ENCODE measurements around the gene SORD. TPM values are rescaled to one million over a fixed set of nuclear protein-coding genes. Genes with fewer than 3 reads are reported as not detected.

Gene SORD
- polyA plus RNA-seq, 6 donors from 2014 or later, result 16.2 to 21.3 (median 19.0) TPM

DNA sequence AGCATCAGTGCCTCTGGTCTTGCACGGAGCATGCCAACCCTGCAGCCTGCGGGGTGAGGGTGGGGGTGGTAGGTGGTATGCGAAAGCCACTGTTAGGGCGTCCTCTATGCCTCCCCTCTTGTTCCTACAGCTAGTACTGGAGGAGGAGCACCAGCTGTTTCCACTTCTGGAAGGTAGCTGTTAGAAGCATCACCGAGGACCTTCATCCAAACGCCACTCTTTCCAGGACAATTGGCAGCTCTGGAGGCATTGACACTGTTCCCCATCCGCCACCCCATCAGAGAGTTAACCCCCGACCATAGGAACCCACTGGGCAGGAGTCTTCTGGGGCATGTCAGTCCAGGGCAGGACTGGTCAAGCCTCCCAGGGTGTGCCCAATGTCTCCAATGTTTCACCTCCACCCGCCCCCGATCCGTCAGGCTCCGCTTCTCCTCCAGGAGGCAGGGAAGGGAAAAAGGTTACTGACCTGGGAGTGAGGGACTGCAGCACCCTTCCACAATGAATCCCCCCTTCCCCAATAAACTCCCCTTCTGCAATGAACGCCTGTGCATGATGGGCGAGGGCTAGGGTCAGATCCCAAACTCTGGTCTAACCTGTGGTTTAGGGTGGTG, 90.5 kb downstream of the SORD start:
- Mint-ChIP-seq H3K4me1 (peaks cover 48 to 69% (median 63%) of the 10 kb centered on the region in 3 donors), H3K27me3 (peaks cover 81 to 92% (median 90%) of the 10 kb centered on the region in 3 donors), H3K36me3 (peaks cover 0 to 8% of the 10 kb centered on the region in 2 donors), H3K4me3 (peak overlapping the region; percentile 25 to 90 (median 80)), H3K27ac (peak overlapping the region in 2 of 6 donors; percentile 53 to 68), H3K9me3 (peaks cover 0 to 3% (median 0%) of the 10 kb centered on the region in 7 donors)
- ATAC-seq (ENCODE audit: low read depth in 2 of 2) (no peak), DNase-seq (no peak)

DNA sequence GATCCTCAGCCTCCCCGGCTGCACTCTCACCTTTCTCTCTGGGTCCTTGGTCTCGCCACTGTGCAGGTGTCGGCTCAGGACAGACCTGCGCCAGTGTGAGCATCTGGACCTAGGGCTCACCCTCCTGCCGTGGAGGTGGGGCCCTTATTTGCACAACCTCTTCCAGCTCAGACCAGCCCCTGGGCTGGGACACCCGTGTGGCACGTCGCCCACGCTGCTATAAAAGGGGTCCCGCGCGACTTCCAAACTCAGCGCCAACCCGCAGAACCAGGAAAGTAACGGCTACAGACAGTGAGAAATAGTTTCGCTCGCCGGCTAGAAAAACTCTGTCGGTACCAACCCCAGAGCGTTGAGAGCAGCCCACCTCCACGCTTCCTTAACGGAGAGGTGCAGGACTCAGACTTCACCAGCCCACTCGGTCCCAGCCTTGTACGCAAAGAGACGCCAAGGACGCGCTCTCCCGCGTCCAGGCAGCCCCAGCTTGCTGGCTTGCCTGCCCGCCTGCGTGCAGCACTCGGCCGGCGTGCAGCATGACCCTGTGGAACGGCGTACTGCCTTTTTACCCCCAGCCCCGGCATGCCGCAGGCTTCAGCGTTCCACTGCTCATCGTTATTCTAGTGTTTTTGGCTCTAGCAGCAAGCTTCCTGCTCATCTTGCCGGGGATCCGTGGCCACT, 91.2 kb downstream of the SORD start, which contains the start of the genes DUOX2 and DUOXA2:
DUOX2 (minus strand) TSS at position 97 of the 675 bp plus-strand sequence. CDS start 761 bp downstream, outside the sequence.
DUOXA2 (plus strand) TSS at position 251 of the 675 bp plus-strand sequence; CDS start at position 531, 280 bp downstream.
- peak within 1 kb of the TSS; percentile 66 to 90 (median 80) for H3K4me3 Mint-ChIP-seq

DNA sequence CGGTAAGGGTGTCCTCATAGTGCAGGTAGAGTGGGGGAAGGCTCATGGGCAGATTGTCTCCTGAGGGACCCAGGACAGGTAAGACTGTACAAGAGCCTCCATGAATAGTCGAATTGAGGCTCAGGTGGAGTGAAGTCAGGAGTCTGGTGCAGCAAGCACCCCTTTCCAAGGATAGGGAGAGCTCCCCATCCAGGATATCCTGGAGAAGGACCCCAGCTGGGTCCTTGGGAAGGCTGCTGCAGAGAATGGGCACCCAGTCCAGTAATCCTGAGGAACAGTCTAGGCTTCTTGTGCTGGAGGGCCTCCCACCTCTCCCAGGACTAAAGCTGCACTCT, 91.7 kb downstream of the SORD start:
- ATAC-seq (ENCODE audit: low read depth in 2 of 2) (no peak), DNase-seq (no peak)
- Mint-ChIP-seq H3K27ac (peak overlapping the region in 1 of 6 donors; percentile 59), H3K27me3 (peaks cover 74 to 92% (median 85%) of the 10 kb centered on the region in 3 donors), H3K9me3 (peaks cover 0 to 3% (median 0%) of the 10 kb centered on the region in 7 donors), H3K36me3 (peaks cover 0 to 8% of the 10 kb centered on the region in 2 donors), H3K4me3 (peak overlapping the region in 7 of 8 donors; percentile 25 to 90 (median 80)), H3K4me1 (peaks cover 48 to 69% (median 63%) of the 10 kb centered on the region in 3 donors)

More for the DNA sequence above, 91.2 kb downstream of the SORD start, which contains the start of the genes DUOX2 and DUOXA2:
- peaks cover 0 to 3% (median 0%) of the 10 kb centered on the region in 7 donors for H3K9me3 Mint-ChIP-seq
- DNase-seq, result no peak
- ATAC-seq (ENCODE audit: low read depth in 2 of 2), result no peak
- peaks cover 0 to 8% of the 10 kb centered on the region in 2 donors for H3K36me3 Mint-ChIP-seq
- peaks cover 48 to 69% (median 63%) of the 10 kb centered on the region in 3 donors for H3K4me1 Mint-ChIP-seq
- peaks cover 75 to 92% (median 85%) of the 10 kb centered on the region in 3 donors for H3K27me3 Mint-ChIP-seq
- peak within 1 kb of the TSS in 5 of 6 donors; percentile 53 to 79 (median 68) for H3K27ac Mint-ChIP-seq

DNA sequence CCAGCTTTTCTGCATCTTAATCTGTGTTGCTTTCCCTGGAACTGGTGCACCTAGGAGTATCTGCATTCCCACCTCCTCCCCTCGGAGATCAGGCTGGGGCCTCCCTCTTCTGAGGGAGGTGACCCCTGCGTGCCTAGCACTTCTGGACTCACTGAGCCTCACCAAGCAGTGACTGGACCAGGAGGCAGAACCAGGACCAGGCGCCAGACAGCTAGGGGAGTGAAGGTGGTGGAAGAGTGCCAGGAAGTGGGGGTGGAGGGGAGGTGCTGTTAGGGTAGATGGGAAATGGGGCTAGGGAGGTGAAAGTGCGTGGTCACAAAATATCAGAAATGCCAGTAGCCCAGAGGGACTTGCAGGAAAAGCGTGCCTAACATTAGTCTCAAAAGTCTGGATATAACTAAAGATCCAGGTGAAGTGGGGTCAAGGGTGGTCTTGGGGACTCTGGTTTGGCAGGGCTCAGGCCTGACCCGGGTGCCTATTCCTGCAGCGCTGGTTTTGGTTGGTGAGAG, 92.4 kb downstream of the SORD start:
- H3K9me3 Mint-ChIP-seq, result peaks cover 0 to 3% (median 0%) of the 10 kb centered on the region in 7 donors

DNA sequence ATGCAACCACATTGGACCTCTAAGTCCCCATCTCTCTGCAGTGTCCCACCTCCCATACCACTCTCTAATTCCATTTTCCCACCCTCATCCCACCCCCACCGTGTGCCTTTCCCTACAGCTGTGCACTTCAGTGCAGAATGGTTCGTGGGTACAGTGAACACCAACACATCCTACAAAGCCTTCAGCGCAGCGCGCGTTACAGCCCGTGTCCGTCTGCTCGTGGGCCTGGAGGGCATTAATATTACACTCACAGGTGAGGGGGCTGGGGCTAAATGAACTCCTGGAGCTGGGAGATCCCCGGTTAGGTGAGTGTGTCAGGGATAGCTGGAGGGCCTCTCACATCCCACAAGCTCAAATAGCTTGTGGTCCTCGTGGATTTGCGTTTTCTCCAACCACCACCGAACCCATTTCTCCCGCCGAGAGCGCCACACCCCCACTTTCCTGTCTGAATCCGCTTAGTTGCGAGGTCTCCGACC, 93.0 kb downstream of the SORD start:
- Mint-ChIP-seq H3K27me3 (peaks cover 75 to 91% (median 87%) of the 10 kb centered on the region in 3 donors), H3K4me1 (peaks cover 44 to 63% (median 63%) of the 10 kb centered on the region in 3 donors)

More for the DNA sequence above, 92.4 kb downstream of the SORD start:
- DNase-seq (no peak), ATAC-seq (ENCODE audit: low read depth in 2 of 2) (no peak)
- peaks cover 0 to 8% of the 10 kb centered on the region in 2 donors for H3K36me3 Mint-ChIP-seq
- no peak overlapping the region for H3K27ac Mint-ChIP-seq
- H3K27me3 Mint-ChIP-seq, result peaks cover 74 to 91% (median 85%) of the 10 kb centered on the region in 3 donors
- H3K4me1 Mint-ChIP-seq, result peaks cover 45 to 66% (median 63%) of the 10 kb centered on the region in 3 donors
- H3K4me3 Mint-ChIP-seq, result peak overlapping the region in 5 of 8 donors; percentile 9 to 73 (median 70)

DNA sequence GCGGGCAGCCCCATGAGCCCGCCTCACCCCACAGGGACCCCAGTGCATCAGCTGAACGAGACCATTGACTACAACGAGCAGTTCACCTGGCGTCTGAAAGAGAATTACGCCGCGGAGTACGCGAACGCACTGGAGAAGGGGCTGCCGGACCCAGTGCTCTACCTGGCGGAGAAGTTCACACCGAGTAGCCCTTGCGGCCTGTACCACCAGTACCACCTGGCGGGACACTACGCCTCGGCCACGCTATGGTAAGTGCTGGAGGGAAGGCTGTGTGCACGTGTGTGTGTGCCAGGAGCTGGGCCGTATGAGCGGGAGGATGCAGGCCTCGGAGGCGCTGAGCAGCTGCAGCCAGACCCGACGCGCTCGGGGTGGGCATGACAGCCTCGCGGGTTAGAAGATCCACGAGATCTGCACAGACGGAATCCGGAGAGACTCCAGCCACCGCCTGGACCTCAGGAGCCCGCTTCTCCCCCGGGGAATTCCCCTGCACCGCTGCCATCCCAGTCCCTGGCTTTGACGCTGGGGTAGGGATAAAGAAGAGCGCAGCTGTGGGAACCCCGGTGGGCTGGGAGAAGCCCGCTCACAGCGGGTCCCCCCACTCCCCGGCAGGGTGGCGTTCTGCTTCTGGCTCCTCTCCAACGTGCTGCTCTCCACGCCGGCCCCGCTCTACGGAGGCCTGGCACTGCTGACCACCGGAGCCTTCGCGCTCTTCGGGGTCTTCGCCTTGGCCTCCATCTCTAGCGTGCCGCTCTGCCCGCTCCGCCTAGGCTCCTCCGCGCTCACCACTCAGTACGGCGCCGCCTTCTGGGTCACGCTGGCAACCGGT, 93.7 kb downstream of the SORD start:
- Mint-ChIP-seq H3K4me3 (peak overlapping the region; percentile 26 to 94 (median 88)), H3K27me3 (peaks cover 78 to 95% (median 93%) of the 10 kb centered on the region in 3 donors), H3K27ac (peak overlapping the region in 2 of 6 donors; percentile 20 to 33), H3K4me1 (peaks cover 44 to 63% (median 62%) of the 10 kb centered on the region in 3 donors), H3K9me3 (peaks cover 0 to 3% (median 0%) of the 10 kb centered on the region in 7 donors), H3K36me3 (peaks cover 0 to 8% of the 10 kb centered on the region in 2 donors)
- ATAC-seq (ENCODE audit: low read depth in 2 of 2), result peak in 1 of 2 donors; percentile 8
- no peak for DNase-seq

More for the DNA sequence above, 93.0 kb downstream of the SORD start:
- DNase-seq (no peak), ATAC-seq (ENCODE audit: low read depth in 2 of 2) (no peak)
- H3K9me3 Mint-ChIP-seq, result peaks cover 0 to 3% (median 0%) of the 10 kb centered on the region in 7 donors
- H3K4me3 Mint-ChIP-seq, result peak overlapping the region in 7 of 8 donors; percentile 26 to 86 (median 76)
- peaks cover 0 to 8% of the 10 kb centered on the region in 2 donors for H3K36me3 Mint-ChIP-seq
- H3K27ac Mint-ChIP-seq, result peak overlapping the region in 1 of 6 donors; percentile 33

DNA sequence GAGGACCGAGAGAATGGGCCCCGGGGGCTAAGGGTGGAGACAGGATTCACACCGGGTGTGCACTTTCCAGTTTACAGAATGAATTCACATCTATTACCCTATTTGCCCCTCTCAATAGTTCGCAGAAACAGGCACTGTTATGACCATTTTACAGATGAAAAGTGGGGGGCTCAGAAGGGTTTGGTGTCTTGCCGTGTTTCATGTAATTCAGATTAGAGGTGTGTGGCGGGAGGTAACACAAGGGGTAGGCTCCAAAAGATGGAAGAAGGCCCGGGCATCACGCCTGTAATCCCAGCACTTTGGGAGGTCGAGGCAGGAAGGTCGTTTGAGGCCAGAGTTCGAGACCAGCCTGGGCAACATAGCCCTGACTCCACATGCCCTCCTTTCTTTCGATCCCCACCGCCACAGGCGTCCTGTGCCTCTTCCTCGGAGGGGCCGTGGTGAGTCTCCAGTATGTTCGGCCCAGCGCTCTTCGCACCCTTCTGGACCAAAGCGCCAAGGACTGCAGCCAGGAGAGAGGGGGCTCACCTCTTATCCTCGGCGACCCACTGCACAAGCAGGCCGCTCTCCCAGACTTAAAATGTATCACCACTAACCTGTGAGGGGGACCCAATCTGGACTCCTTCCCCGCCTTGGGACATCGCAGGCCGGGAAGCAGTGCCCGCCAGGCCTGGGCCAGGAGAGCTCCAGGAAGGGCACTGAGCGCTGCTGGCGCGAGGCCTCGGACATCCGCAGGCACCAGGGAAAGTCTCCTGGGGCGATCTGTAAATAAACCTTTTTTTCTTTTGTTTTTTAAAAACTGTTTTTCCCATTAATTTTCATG, 94.5 kb downstream of the SORD start:
- no peak for DNase-seq
- peak; percentile 11 to 12 for ATAC-seq (ENCODE audit: low read depth in 2 of 2)
- peaks cover 0 to 8% of the 10 kb centered on the region in 2 donors for H3K36me3 Mint-ChIP-seq
- peak overlapping the region in 1 of 6 donors; percentile 83 for H3K27ac Mint-ChIP-seq
- peaks cover 73 to 91% (median 89%) of the 10 kb centered on the region in 3 donors for H3K27me3 Mint-ChIP-seq
- H3K9me3 Mint-ChIP-seq, result peaks cover 0 to 3% (median 0%) of the 10 kb centered on the region in 7 donors
- H3K4me3 Mint-ChIP-seq, result peak overlapping the region; percentile 61 to 94 (median 88)
- H3K4me1 Mint-ChIP-seq, result peaks cover 37 to 55% (median 54%) of the 10 kb centered on the region in 3 donors

DNA sequence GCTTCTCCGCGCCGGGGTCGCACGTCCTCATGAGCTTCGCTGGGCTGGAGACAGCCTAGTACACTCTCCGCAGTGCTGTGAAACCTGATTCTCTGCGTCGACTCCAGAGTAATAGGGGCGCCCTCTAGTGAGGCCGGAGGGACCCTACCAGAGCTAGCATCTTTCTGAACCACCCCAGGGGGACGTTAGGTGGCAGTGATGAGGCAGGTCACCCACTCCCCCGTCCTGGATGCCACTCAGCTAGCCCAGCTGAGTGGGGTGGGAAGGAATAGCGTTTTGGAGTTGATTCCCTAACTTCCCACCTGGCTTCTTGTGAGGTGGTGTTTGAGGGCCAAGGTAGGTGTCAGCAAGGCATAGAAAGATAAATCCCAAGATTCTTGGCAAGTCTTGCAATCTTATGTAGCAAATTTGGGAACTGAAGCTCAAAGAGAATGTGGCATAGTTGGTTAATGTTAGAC, 95.2 kb downstream of the SORD start:
- Mint-ChIP-seq H3K4me1 (peaks cover 33 to 48% (median 48%) of the 10 kb centered on the region in 3 donors), H3K4me3 (peak overlapping the region; percentile 61 to 94 (median 88)), H3K36me3 (peaks cover 0 to 8% of the 10 kb centered on the region in 2 donors), H3K27me3 (peaks cover 71 to 91% (median 90%) of the 10 kb centered on the region in 3 donors), H3K27ac (peak overlapping the region in 2 of 6 donors; percentile 65 to 83), H3K9me3 (peaks cover 0 to 3% (median 0%) of the 10 kb centered on the region in 7 donors)
- ATAC-seq (ENCODE audit: low read depth in 2 of 2) (peak; percentile 94), DNase-seq (peak; percentile 87)

DNA sequence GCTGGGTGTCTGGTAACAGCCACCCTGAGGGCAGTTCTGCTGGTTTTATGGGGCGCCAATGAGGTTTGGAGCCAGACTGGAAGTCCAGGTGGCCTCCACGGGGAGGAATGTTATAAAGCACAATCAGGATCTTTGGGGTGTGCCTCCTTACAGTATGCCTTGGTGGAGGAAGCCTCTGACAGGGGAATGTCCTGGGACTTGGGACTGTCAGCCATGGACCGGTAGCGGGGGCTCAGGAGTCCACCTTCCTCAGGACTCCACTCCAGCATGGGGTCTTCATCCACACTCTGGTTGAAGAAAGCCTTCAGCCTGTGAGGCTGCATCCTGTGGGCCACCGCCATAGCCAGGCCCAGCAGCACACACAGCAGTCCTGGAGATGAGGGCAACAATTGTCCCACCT, 96.0 kb downstream of the SORD start:
- no peak for ATAC-seq (ENCODE audit: low read depth in 2 of 2)
- Mint-ChIP-seq H3K9me3 (peaks cover 0 to 3% (median 0%) of the 10 kb centered on the region in 7 donors), H3K27ac (peak overlapping the region in 1 of 6 donors; percentile 48), H3K4me3 (no peak overlapping the region), H3K4me1 (peaks cover 25 to 40% (median 39%) of the 10 kb centered on the region in 3 donors), H3K27me3 (peaks cover 65 to 88% (median 85%) of the 10 kb centered on the region in 3 donors), H3K36me3 (peaks cover 0 to 3% of the 10 kb centered on the region in 2 donors)
- no peak for DNase-seq

DNA sequence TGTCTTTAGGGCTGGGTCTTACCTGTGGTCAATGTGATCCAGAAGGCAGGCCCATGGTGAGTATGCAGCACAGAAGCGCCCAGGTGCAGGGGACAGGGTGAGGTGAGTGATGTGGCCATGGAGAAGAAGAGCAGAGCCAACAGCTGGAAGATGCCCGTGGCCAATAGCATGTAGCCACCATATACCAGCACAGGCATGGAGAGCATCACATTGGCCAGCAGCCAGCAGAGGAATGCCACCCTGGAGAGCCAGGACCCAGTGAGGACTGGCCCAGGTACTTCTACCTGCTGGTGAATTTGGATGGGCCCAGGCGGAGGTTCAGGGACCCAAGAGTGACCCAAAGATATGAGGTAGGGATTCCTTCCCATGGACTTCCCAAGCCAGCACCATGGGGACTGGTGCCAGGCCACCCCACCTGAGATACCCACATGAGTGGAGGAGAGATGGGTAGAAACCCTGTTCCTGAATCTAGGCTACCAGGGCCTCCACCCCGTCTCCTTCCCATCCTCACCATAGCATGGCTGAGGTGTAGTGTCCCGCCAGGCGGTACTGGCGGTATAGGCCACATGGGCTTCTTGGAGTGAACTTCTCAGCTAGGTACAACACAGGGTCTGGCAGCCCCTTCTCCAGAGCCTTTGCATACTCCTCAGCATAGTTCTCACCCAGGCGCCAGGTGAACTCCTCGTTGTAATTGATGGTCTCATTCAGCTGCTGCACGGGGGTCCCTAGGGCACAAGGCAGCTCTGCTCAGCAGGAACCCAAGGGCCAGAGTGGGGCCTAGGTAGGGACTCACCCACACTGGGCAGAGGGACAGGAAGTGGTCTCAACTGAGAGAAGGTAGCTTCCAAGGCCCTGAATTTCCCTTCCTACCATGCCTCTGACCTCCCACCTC, 97.3 kb downstream of the SORD start:
- no peak for ATAC-seq (ENCODE audit: low read depth in 2 of 2)
- Mint-ChIP-seq H3K4me1 (peaks cover 16 to 30% (median 29%) of the 10 kb centered on the region in 3 donors), H3K4me3 (no peak overlapping the region), H3K9me3 (peaks cover 0 to 3% (median 0%) of the 10 kb centered on the region in 7 donors), H3K36me3 (no peaks in the 10 kb centered on the region), H3K27me3 (peaks cover 60 to 82% (median 79%) of the 10 kb centered on the region in 3 donors), H3K27ac (no peak overlapping the region)
- no peak for DNase-seq

DNA sequence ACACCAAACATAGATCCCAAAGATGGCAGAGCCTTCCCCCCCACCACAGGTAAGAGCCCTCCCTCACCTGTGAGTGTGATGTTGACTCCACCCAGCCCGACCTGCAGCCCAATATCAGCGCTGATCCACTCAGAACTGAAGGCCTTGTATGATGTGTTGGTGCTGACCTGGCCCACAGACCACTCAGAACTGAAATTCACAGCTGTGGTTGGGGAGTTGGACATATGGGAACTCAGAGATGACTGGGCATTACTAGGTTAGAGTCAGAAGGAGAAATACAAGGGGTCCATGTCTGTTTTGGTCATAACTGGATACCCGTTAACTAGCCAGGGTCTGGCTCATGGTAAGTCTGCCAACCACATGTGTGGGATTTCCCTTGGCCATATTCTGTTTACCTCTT, 98.0 kb downstream of the SORD start:
- Mint-ChIP-seq H3K27ac (peak overlapping the region in 1 of 6 donors; percentile 46), H3K9me3 (peaks cover 0 to 2% (median 0%) of the 10 kb centered on the region in 7 donors), H3K4me1 (peaks cover 12 to 25% (median 22%) of the 10 kb centered on the region in 3 donors), H3K4me3 (no peak overlapping the region), H3K36me3 (no peaks in the 10 kb centered on the region), H3K27me3 (peaks cover 60 to 82% (median 79%) of the 10 kb centered on the region in 3 donors)
- ATAC-seq (ENCODE audit: low read depth in 2 of 2) (no peak), DNase-seq (no peak)

All from naive B cell (primary cell).